ENCODE data around the gene FAM72B.
A peak's percentile ranks its signal among the peaks of the same experiment; 100 is the strongest.
"Not testable (repeated sequence)": the region's sequence is repeated elsewhere in the genome, so short reads cannot be mapped to it uniquely, and the experiment has no call there.

FAM72B gene

GRCh38 chr1:121184290-121185127, at the start of gene FAM72B, which contains the start of gene SRGAP2C:
TSS of gene FAM72B (minus strand) at chr1:121184340. CDS start at chr1:121183489, 851 bp downstream.
TSS of gene SRGAP2C (plus strand) at chr1:121184975. CDS start at chr1:121187447, 2,472 bp downstream.
- peak; percentile 97 to 98 for DNase-seq

- DNase-seq = not testable (repeated sequence)
Observed at GRCh38 chr1:121232445-121233125, 48.4 kb upstream of the FAM72B start.

- DNase-seq = not testable (repeated sequence)
Observed at GRCh38 chr1:121230636-121231035, 46.5 kb upstream of the FAM72B start.

- DNase-seq = not testable (repeated sequence)
Observed at GRCh38 chr1:121227544-121228330, 43.6 kb upstream of the FAM72B start.

GRCh38 chr1:121226925-121227324, 42.8 kb upstream of the FAM72B start:
- not testable (repeated sequence) for DNase-seq

GRCh38 chr1:121226295-121226904, 42.3 kb upstream of the FAM72B start:
- not testable (repeated sequence) for DNase-seq

GRCh38 chr1:121224714-121225113, 40.6 kb upstream of the FAM72B start:
- not testable (repeated sequence) for DNase-seq

GRCh38 chr1:121221770-121222169, 37.6 kb upstream of the FAM72B start:
- DNase-seq = not testable (repeated sequence)

GRCh38 chr1:121216676-121217075, 32.5 kb upstream of the FAM72B start:
- not testable (repeated sequence) for DNase-seq

GRCh38 chr1:121215699-121216417, 31.7 kb upstream of the FAM72B start:
- not testable (repeated sequence) for DNase-seq

- DNase-seq = not testable (repeated sequence)
Observed at GRCh38 chr1:121214544-121215156, 30.5 kb upstream of the FAM72B start.

- DNase-seq = not testable (repeated sequence)
Observed at GRCh38 chr1:121213491-121213890, 29.4 kb upstream of the FAM72B start.

- DNase-seq = not testable (repeated sequence)
Observed at GRCh38 chr1:121210778-121211177, 26.6 kb upstream of the FAM72B start.

- DNase-seq = not testable (repeated sequence)
Observed at GRCh38 chr1:121208375-121208774, 24.2 kb upstream of the FAM72B start.

GRCh38 chr1:121207328-121207727, 23.2 kb upstream of the FAM72B start:
- not testable (repeated sequence) for DNase-seq

- DNase-seq = not testable (repeated sequence)
Observed at GRCh38 chr1:121205786-121206711, 21.9 kb upstream of the FAM72B start.

GRCh38 chr1:121202986-121203385, 18.8 kb upstream of the FAM72B start:
- not testable (repeated sequence) for DNase-seq

GRCh38 chr1:121200985-121201981, 17.1 kb upstream of the FAM72B start:
- not testable (repeated sequence) for DNase-seq

GRCh38 chr1:121200232-121200631, 16.1 kb upstream of the FAM72B start:
- not testable (repeated sequence) for DNase-seq
